Lower leg skin (tissue), 4 donors: ENCODE measurements around the gene SUN1. TPM values are rescaled to one million over a fixed set of nuclear protein-coding genes. Genes with fewer than 3 reads are reported as not detected.

Source experiments
- DNase-seq, 2 donors: peaks; one replicate each; pipeline ENCODE4 v3.0.0-alpha.2; 2019; ENCODE audit warnings: low spot score in 2 of 2
- H3K4me3 ChIP-seq: fragments of 200-600 bp; sonication (generic); 2 replicates; pipeline ENCODE4 v1.5.1; 2017; ENCODE audit warnings: mild to moderate bottlenecking, low read depth; ENCODE audit not compliant: poor library complexity, severe bottlenecking
- CTCF ChIP-seq, 3 donors: fragments of 450-650 bp; IDR thresholded peaks; one replicate each; pipeline ENCODE4 v1.5.1; 2016; ENCODE audit warnings: antibody characterized with exemption in 3 of 3, mild to moderate bottlenecking in 3 of 3, moderate library complexity in 2 of 3
- POLR2A ChIP-seq, 2 donors: fragments of 450-650 bp; IDR thresholded peaks; one replicate each; pipeline ENCODE4 v1.6.1; 2016 to 2017; ENCODE audit warnings: antibody characterized with exemption in 2 of 2, mild to moderate bottlenecking in 1 of 2, moderate library complexity in 1 of 2
- WGBS, 2 donors: methylation state at CpG; one replicate each; pipeline ENCODE4 v1.1.5; 2018; 5-methylcytosine and 5-hydroxymethylcytosine counted together
- intact Hi-C: fragments of 100-400 bp; cut with DNase I; formaldehyde crosslinking; loops from one replicate; pipeline ENCODE4 v1.15.0; 2023; ENCODE audit warnings: low total_unique reads
- total RNA-seq, 4 donors: library from RNA; depleted of rRNA; stranded (reverse); fragments of >200 nt; gene quantifications; one replicate each; pipeline ENCODE4 v1.1.0, GENCODE V29; 2016

SUN1 gene
- total RNA-seq, 4 donors from 2014 or later = 265 to 429 (median 271) TPM

GRCh38 chr7:879706-880105 is 47.4 kb downstream of the SUN1 start:
- 81% methylated on average over 14 of the region's 14 CpGs for WGBS, 2 donors
- no peak overlapping the region for H3K4me3 ChIP-seq
- TF ChIP-seq POLR2A (IDR thresholded peaks at IDR 0.05) (no peak), CTCF (IDR thresholded peaks at IDR 0.05) (no peak)
- intact Hi-C loops = loop anchor here (10.0 kb wide), 1 partner anchor 555 kb away; no protein-coding TSS in a partner anchor
- DNase-seq = no peak

GRCh38 chr7:880450-880849 is 48.2 kb downstream of the SUN1 start:
- no peak overlapping the region for H3K4me3 ChIP-seq
- 84 to 87% methylated on average over 15 of the region's 15 CpGs for WGBS, 2 donors
- intact Hi-C loops = no loop called here
- TF ChIP-seq POLR2A (IDR thresholded peaks at IDR 0.05) (no peak), CTCF (IDR thresholded peaks at IDR 0.05) (no peak)
- no peak for DNase-seq

- WGBS, 2 donors = 92 to 96% methylated on average over 20 of the region's 20 CpGs
- intact Hi-C loops = no loop called here
- TF ChIP-seq CTCF (IDR thresholded peaks at IDR 0.05) (no peak), POLR2A (IDR thresholded peaks at IDR 0.05) (no peak)
- H3K4me3 ChIP-seq = no peak overlapping the region
- DNase-seq = no peak
Measured at GRCh38 chr7:881441-882234, 49.4 kb downstream of the SUN1 start.

- WGBS, 2 donors = 89 to 91% methylated on average over 35 to 37 of the region's 37 CpGs
- intact Hi-C loops = no loop called here
- TF ChIP-seq POLR2A (IDR thresholded peaks at IDR 0.05) = no peak
- no peak for TF ChIP-seq CTCF (IDR thresholded peaks at IDR 0.05)
- H3K4me3 ChIP-seq = no peak overlapping the region
- DNase-seq = no peak
Measured at GRCh38 chr7:882336-883035, 50.2 kb downstream of the SUN1 start.

GRCh38 chr7:883055-884021 is 51.1 kb downstream of the SUN1 start:
- 76% methylated on average over 49 to 50 of the region's 50 CpGs for WGBS, 2 donors
- H3K4me3 ChIP-seq = no peak overlapping the region
- DNase-seq = no peak
- intact Hi-C loops = no loop called here
- no peak for TF ChIP-seq POLR2A (IDR thresholded peaks at IDR 0.05)
- TF ChIP-seq CTCF (IDR thresholded peaks at IDR 0.05) = no peak
